ENCODE data around the gene VWF. TPM values are rescaled to one million over a fixed set of nuclear protein-coding genes. Genes with fewer than 3 reads are reported as not detected.

The VWF gene
- total and polyA plus RNA-seq, 10 of the 15 experiments (the other 5 are each of a cell fraction or from before 2014, with no cell fraction given) = 0.08 to 0.23 TPM; not detected in 8

GRCh38 chr12:5921027-5921909, 203.2 kb downstream of the VWF start:
- Histone ChIP-seq H3K27me3 (replicated peaks in 1 of 2; ENCODE audit: control insufficient read depth in 2 of 2, insufficient read depth in 2 of 2, low read length in 1 of 2) (peaks cover 0 to 6% of the 10 kb centered on the region in 2 experiments; a peak in 2 of 4 replicates), H3K4me3 (no peak overlapping the region), H3K27ac (ENCODE audit: control insufficient read depth, insufficient read depth) (no peak overlapping the region), H3K9me3 (replicated peaks; ENCODE audit: control insufficient read depth, insufficient read depth, low read length) (no peaks in the 10 kb centered on the region), H3K4me1 (ENCODE audit: control insufficient read depth, insufficient read depth, low read length) (no peaks in the 10 kb centered on the region), H4K20me1 (ENCODE audit: control insufficient read depth, insufficient read depth) (no peaks in the 10 kb centered on the region), H3K36me3 (ENCODE audit: control insufficient read depth in 2 of 2, insufficient read depth in 2 of 2, low read length in 1 of 2) (no peaks in the 10 kb centered on the region), H3K79me2 (ENCODE audit: control insufficient read depth, insufficient read depth, low read length) (no peaks in the 10 kb centered on the region), H2AFZ (ENCODE audit: control insufficient read depth, low read depth, low read length) (no peak overlapping the region), H3K4me2 (ENCODE audit: control insufficient read depth, insufficient read depth) (no peak overlapping the region), H3K9ac (ENCODE audit: control insufficient read depth, insufficient read depth, low read length) (no peak overlapping the region)
- ChIA-PET RAD21 (ENCODE audit: unreplicated experiment) (no interaction called here), CTCF (no interaction called here), SMC1A (ENCODE audit: uncharacterized antibody, unreplicated experiment) (no interaction called here), POLR2A (no interaction called here)
- TF ChIP-seq KLF5 (IDR thresholded peaks at IDR 0.05; ENCODE audit: partially characterized antibody) = no peak
- intact Hi-C loops (cut with micrococcal nuclease; ENCODE audit: unreplicated experiment) (no loop called here), in situ Hi-C loops (cut with MboI) (no loop called here)
- ATAC-seq (no peak), FAIRE-seq (no peak), DNase-seq (ENCODE audit: low read depth, low spot score) (no peak)
- no TSS peak for BruUV-seq (replicated peaks)
- WGBS (ENCODE audit: insufficient coverage, insufficient replicate concordance, low lambda C conversion rate, missing lambda C conversion rate) = 39% methylated on average over 24 of the region's 25 CpGs

- no TSS peak for BruUV-seq (replicated peaks)
- H3K27me3 ChIP-seq (replicated peaks in 1 of 2; ENCODE audit: control insufficient read depth in 2 of 2, insufficient read depth in 2 of 2, low read length in 1 of 2) = no peaks in the 10 kb centered on the region; a peak in 2 of 4 replicates
- no peak overlapping the region for H3K9ac ChIP-seq (ENCODE audit: control insufficient read depth, insufficient read depth, low read length)
- no peak for ATAC-seq
- WGBS (ENCODE audit: insufficient coverage, insufficient replicate concordance, low lambda C conversion rate, missing lambda C conversion rate) = 43% methylated on average over 9 of the region's 9 CpGs
- no peak for FAIRE-seq
- no peaks in the 10 kb centered on the region for H3K9me3 ChIP-seq (replicated peaks; ENCODE audit: control insufficient read depth, insufficient read depth, low read length)
- H3K79me2 ChIP-seq (ENCODE audit: control insufficient read depth, insufficient read depth, low read length) = no peaks in the 10 kb centered on the region
- no peak overlapping the region for H3K4me3 ChIP-seq
- no peak overlapping the region for H3K4me2 ChIP-seq (ENCODE audit: control insufficient read depth, insufficient read depth)
- no peaks in the 10 kb centered on the region for H3K4me1 ChIP-seq (ENCODE audit: control insufficient read depth, insufficient read depth, low read length)
- no peaks in the 10 kb centered on the region for H4K20me1 ChIP-seq (ENCODE audit: control insufficient read depth, insufficient read depth)
- POLR2A ChIA-PET = no interaction called here
- CTCF ChIA-PET = no interaction called here
- SMC1A ChIA-PET (ENCODE audit: uncharacterized antibody, unreplicated experiment) = no interaction called here
- no peak overlapping the region for H3K27ac ChIP-seq (ENCODE audit: control insufficient read depth, insufficient read depth)
- no peak for DNase-seq (ENCODE audit: low read depth, low spot score)
- RAD21 ChIA-PET (ENCODE audit: unreplicated experiment) = no interaction called here
- intact Hi-C loops (cut with micrococcal nuclease; ENCODE audit: unreplicated experiment) (no loop called here), in situ Hi-C loops (cut with MboI) (no loop called here)
- H2AFZ ChIP-seq (ENCODE audit: control insufficient read depth, low read depth, low read length) = no peak overlapping the region
- no peaks in the 10 kb centered on the region for H3K36me3 ChIP-seq (ENCODE audit: control insufficient read depth in 2 of 2, insufficient read depth in 2 of 2, low read length in 1 of 2)
- TF ChIP-seq ZZZ3 (IDR thresholded peaks at IDR 0.05; ENCODE audit: control insufficient read depth, insufficient read length, low read depth) (no peak), SKIL (IDR thresholded peaks at IDR 0.05; ENCODE audit: low read depth, poor library complexity, severe bottlenecking) (no peak), RB1 (IDR thresholded peaks at IDR 0.05; ENCODE audit: borderline replicate concordance) (no peak), RELB (IDR thresholded peaks at IDR 0.05; ENCODE audit: low read depth) (no peak), SRF (IDR thresholded peaks at IDR 0.05; ENCODE audit: low read depth in 2 of 2, low read length in 2 of 2) (no peak), SIN3A (IDR thresholded peaks at IDR 0.05; ENCODE audit: low read depth, low read length) (no peak), MTA3 (IDR thresholded peaks at IDR 0.05; ENCODE audit: borderline replicate concordance, low read length) (no peak), PAX8 (IDR thresholded peaks at IDR 0.05) (no peak), CBX3 (IDR thresholded peaks at IDR 0.05; ENCODE audit: borderline replicate concordance, low read depth) (no peak), ZBED1 (IDR thresholded peaks at IDR 0.05; ENCODE audit: borderline replicate concordance) (no peak), NR2C2 (IDR thresholded peaks at IDR 0.05; ENCODE audit: borderline replicate concordance, control insufficient read depth, insufficient read length, low read depth) (no peak), CHD1 (IDR thresholded peaks at IDR 0.05; ENCODE audit: low read depth, low read length) (no peak)
These were observed 207.6 kb downstream of the VWF start for GRCh38 chr12:5916785-5917290.
